HL-60/S4 (cell line): ENCODE measurements around the gene UBE2A.

Source experiments
- in situ Hi-C: fragments of 300-500 bp; cut with MboI; formaldehyde crosslinking; loops from 2 replicates; pipeline ENCODE4 v1.14.3; 2022; ENCODE audit warnings: low sequenced_read_pairs

The UBE2A gene

DNA sequence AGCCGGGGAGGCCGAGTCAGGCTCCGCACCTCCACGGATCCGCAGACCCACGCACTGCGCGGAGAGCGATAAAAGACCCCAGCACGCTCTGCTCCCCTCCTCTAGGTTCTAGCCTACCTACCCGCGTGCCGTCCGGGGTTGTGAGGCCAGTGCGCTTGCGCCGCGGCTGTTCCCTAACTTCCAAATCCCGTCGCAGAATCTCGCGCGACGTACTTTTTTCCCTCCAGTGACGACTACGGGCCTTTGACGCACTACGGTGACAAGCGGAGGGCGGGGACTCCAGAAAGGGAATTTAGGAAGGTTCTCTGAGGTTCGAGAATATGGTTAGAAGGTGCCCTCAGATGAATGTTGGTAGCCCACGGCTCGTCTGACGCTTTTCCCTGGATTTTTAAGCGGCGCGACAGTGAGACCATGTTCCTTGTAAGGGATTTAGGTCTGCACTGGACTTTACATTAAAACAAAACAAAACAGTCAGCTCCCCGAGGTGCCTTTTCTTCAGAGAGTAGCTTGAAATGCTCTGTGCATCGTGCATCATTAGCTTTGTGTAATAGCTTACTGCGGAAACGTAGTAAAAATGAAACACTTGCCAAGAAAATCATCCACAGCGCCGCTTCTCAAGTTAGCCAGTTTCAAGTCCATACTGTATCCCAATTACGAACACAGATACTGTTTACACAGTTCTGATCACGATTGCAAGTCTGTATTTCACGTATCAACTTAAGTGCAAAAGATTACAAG, 32.1 kb downstream of the UBE2A start, which contains the start of gene NKRF:
NKRF (minus strand) TSS at position 145 of the 738 bp plus-strand sequence.
- in situ Hi-C loops = no loop called here

DNA sequence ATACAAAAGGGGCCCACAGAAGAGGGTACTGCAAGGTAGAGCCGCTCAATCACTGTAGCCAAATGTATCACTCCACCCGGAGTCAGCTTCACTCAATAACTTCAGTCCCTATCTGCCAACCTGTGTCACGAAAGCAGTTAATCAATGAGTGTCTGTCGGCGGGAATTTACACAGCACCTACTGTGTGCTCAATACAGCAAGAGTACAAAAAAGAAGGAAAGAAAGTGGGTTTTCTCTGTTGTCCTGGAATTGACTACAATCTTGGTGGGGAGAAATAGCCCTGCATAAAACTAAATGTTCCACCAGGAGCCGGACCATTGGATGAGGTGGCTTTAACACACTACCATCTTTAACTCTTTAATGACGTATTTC, 32.6 kb downstream of the UBE2A start:
- in situ Hi-C loops = no loop called here

DNA sequence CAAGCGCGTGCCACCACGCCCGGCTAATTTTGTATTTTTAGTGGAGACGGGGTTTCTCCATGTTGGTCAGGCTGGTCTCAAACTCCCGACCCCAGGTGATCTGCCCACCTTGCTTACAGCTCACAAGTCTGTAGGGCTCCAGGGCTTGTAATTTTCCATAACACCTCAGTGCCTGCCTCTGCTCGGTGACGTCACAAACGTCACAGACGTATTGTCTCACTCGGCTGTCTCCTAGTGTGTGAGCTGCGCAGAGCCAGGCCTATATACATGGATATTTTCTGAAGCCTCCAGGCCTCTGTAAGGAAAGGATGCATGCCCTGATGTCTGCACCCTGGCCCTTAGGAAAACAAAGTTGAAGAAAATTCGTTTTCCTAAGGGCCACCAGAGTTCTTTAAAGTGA, 40.4 kb downstream of the UBE2A start:
- in situ Hi-C loops = no loop called here

DNA sequence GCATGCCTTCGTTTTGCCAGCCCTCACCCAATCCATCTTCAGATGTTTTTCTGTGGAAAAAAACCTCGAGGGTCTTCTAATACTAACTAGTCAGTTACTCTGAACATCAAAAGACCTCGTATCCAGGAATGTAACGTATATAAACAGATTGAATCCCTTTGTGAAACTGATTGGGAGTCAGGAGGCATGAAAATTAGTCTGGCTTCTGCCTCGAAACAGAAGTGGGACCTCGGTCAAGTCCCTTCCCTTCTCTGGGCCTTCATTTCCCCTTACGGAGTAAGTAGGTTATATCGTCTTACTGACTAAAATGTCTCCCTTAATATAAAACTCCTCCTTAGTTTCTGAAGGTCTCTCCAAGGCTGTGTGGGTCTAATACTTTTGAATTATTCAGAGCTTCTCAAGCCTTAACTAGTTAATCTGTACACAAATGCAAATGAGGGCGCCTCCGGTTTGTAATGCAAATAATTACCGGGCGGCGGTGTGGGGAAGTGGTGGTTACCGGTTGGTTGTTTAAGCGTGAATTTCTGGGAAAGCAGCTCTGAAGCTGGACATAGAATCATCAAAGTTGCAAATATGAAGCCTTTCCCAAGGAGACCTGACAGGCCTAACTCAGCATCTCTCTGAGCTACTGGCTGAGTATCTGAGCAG, 43.3 kb downstream of the UBE2A start:
- in situ Hi-C loops = no loop called here

DNA sequence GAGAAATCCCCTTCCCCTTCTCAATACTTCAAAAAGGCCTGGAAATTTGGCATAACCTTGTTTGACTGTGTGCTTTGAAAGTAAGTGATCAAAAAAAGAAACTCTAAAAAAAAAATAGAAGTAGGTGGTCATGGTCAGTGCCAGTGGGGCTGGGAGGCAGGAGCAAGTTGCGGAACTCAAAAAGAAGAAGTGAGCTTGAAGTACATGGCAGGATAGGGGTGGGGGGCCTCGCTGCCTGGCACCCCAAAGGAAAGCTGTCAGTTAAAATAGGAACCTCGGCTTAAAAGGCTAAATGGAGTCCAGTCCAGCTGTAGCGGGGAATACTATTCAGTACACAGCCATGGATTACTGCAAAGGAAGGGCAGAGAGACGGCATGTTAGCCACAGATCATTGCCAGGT, 44.1 kb downstream of the UBE2A start:
- in situ Hi-C loops = no loop called here

DNA sequence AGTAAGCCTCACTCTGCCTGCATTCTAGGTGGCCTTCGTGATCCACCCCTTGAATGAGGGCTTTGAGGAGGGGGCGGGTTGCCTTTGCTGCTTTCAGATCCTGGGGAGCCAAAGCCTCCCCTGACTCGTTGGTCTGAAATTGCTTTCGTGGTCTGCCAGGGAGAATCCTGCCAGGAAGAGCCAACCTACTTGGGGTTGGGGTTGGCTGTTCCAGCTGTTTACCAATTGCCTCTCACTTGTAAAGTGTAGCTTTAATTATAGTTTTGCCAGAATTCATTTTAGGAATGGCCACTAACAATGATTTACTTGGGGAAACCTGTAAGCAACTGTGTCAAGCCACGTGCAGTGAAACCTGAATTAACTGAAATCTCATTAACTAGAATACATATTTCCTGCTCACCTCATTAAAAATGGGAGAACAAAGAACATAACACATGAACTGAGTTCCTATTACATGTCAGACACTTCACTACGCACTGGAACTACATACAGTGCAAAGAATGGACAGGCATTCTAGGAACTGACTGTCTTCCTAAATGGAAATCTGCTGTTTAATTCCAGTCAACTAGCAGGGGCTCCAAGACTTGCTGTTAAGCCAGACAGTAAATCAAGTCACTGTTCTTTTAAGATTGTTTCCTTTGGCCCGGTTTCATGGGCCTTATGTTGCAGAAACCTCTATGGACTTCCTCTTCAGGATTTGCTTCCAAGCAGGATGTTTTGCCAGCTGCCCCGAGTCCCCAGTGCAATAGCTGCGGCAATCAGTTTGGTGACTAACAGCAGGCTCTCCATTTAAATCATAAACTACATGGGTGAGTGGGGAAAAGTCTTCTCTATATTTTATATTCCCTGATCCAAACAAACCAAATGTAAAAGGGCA, 48.2 kb downstream of the UBE2A start:
- in situ Hi-C loops = no loop called here

DNA sequence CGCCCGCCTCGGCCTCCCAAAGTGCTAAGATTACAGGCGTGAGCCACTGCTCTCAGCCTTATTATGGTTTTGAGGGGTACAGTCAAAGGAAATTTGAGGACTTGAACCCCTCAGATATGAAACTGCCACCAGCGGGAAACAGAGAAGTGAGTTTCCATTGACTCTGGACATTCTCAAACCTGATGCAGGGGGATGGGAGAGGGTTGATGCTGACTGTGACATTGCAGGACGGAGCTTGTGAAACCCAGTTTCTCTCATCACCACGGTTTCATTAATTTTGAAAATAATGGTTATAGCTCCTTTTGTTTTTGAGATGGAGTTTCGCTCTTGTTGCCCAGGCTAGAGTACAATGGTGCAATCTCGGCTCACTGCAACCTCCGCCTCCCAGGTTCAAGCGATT, 50.1 kb downstream of the UBE2A start:
- in situ Hi-C loops = no loop called here

DNA sequence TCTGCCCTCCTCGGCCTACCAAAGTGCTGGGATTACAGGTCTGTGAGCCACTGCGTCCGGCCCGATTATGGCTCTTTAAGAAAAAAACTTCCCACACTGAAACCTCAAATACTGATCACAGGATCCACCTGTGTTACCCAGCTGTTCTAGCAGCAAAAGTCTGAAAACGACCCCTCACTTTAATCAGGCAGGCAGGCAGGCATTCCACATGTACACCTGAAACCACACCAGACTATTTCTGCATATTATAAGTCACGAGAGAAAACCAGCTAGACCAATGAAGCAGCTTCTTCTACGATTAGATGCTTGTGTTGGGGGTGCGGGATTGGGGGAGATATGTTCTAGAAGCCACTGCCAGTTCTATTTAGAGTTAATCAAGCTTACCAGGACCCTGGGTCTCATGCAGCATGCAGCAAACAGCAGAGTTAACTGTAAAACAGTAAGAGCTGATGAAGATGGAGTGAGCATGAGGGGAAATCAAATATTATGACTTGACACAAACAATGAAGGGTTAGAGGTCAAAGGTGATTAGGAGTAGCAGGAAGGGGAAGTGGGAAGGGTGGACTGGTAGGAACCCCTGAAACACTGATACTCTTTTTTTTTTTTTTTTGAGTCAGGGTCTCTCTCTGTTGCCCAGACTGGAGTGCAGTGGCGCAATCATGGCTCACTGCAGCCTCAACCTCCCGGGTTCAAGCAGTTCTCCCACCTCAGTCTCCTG, 50.7 kb downstream of the UBE2A start:
- in situ Hi-C loops = no loop called here

DNA sequence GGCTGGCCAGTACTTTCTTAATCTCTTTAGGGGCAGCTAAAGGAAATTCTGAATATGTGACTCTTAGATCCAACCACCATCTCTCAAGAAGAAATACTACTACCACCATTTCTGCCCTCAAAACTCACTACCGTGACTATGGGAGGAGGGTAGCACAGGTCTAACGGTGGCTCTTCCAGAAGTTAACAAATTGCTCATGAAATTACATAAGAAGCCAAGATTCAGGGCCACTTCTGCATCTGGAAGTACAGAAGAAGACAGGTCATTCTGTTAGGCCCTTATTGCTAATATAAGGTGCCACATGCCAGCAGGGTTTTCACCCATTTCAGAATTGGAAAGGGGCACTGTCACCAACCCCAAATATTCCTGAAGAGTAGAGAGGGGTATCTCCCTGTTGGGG, 51.5 kb downstream of the UBE2A start:
- in situ Hi-C loops = no loop called here
